GM15510 (cell line): ENCODE results near the gene CHD9.

Experiments
- POLR2A ChIP-seq: IDR thresholded peaks from 3 replicates; pipeline ENCODE4 v1.6.1; 2011; ENCODE audit warnings: borderline replicate concordance; ENCODE audit not compliant: insufficient read length; ENCODE audit errors: extremely low read depth

Gene CHD9

GRCh38 chr16:53054670-53055485 lies at the start of gene CHD9:
Gene CHD9 (plus strand): TSS chr16:53054991. CDS start chr16:53156090, 101,099 bp downstream.
- peak; percentile 51 for TF ChIP-seq POLR2A

- no peak for TF ChIP-seq POLR2A
Observed at GRCh38 chr16:53007095-53007494, 47.7 kb upstream of the CHD9 start.

- TF ChIP-seq POLR2A: no peak
Observed at GRCh38 chr16:53014287-53014686, 40.5 kb upstream of the CHD9 start.

GRCh38 chr16:53018834-53019416 lies 35.9 kb upstream of the CHD9 start:
- no peak for TF ChIP-seq POLR2A

- TF ChIP-seq POLR2A: no peak
Observed at GRCh38 chr16:53022374-53022773, 32.4 kb upstream of the CHD9 start.

GRCh38 chr16:53024045-53024444 lies 30.7 kb upstream of the CHD9 start:
- TF ChIP-seq POLR2A: no peak

GRCh38 chr16:53029971-53030370 lies 24.8 kb upstream of the CHD9 start:
- TF ChIP-seq POLR2A: no peak

- no peak for TF ChIP-seq POLR2A
Observed at GRCh38 chr16:53031323-53031942, 23.4 kb upstream of the CHD9 start.

- no peak for TF ChIP-seq POLR2A
Observed at GRCh38 chr16:53034306-53034705, 20.5 kb upstream of the CHD9 start.

GRCh38 chr16:53035176-53035942 lies 19.4 kb upstream of the CHD9 start:
- TF ChIP-seq POLR2A: no peak

GRCh38 chr16:53036066-53036465 lies 18.7 kb upstream of the CHD9 start:
- no peak for TF ChIP-seq POLR2A

GRCh38 chr16:53040788-53041187 lies 14.0 kb upstream of the CHD9 start:
- no peak for TF ChIP-seq POLR2A

- no peak for TF ChIP-seq POLR2A
Observed at GRCh38 chr16:53041320-53042051, 13.3 kb upstream of the CHD9 start.

GRCh38 chr16:53042235-53042701 lies 12.5 kb upstream of the CHD9 start:
- no peak for TF ChIP-seq POLR2A
